H1 (cell line): Measurements from ENCODE around the gene LTB4R. TPM values are rescaled to one million over a fixed set of nuclear protein-coding genes. Genes with fewer than 3 reads are reported as not detected.

Source experiments
- CTCF ChIA-PET: fragments of 300-600 bp; sonication (Branson Sonifier 250); formaldehyde crosslinking; loops from one replicate; lab custom pipeline; 2021; ENCODE audit not compliant: partially characterized antibody; lab: Charles Lee
- POLR2A ChIA-PET: fragments of 300-600 bp; sonication (Branson Sonifier 250); formaldehyde crosslinking; loops from one replicate; lab custom pipeline; 2021; ENCODE audit warnings: inconsistent platforms; ENCODE audit not compliant: partially characterized antibody; lab: Charles Lee
- DNase-seq, 2 experiments: peaks; one replicate each; pipeline versions ENCODE4 v3.0.0 to v3.0.0-alpha.2; 2010 to 2022; ENCODE audit warnings: low spot score in 2 of 2, low read depth in 1 of 2, mixed read lengths in 1 of 2
- FAIRE-seq: peaks from 2 replicates; lab custom pipeline; 2011; peaks lifted over from hg19 to GRCh38; lab: Jason Lieb, UNC
- H2AFZ ChIP-seq: 2 replicates; pipeline ENCODE4 v1.8.1; 2012; ENCODE audit warnings: low read length, inconsistent platforms
- H2AK5ac ChIP-seq: 2 replicates; pipeline ENCODE4 v1.6.1; 2013; ENCODE audit warnings: low read depth, low read length
- H2BK120ac ChIP-seq: replicated peaks from 2 replicates; pipeline ENCODE3; 2013; ENCODE audit warnings: low read depth, low read length, inconsistent platforms
- H2BK12ac ChIP-seq: 2 replicates; pipeline ENCODE4 v1.6.1; 2013; ENCODE audit warnings: low read depth, low read length
- H2BK15ac ChIP-seq: 2 replicates; pipeline ENCODE4 v1.6.1; 2013; ENCODE audit warnings: low read length
- H2BK20ac ChIP-seq: 2 replicates; pipeline ENCODE4 v1.6.1; 2013; ENCODE audit warnings: low read length
- H2BK5ac ChIP-seq: 2 replicates; pipeline ENCODE4 v1.6.1; 2013; ENCODE audit warnings: low read depth, low read length
- H3K14ac ChIP-seq: 2 replicates; pipeline ENCODE4 v1.6.1; 2013; ENCODE audit warnings: inconsistent platforms; ENCODE audit not compliant: insufficient read length
- H3K18ac ChIP-seq: 2 replicates; pipeline ENCODE4 v1.6.1; 2013; ENCODE audit warnings: low read length; ENCODE audit errors: extremely low read depth
- H3K23ac ChIP-seq: 2 replicates; pipeline ENCODE4 v1.6.1; 2013; ENCODE audit warnings: inconsistent platforms; ENCODE audit not compliant: insufficient read length
- H3K23me2 ChIP-seq: 2 replicates; pipeline ENCODE4 v1.6.1; 2013; ENCODE audit warnings: low read depth, low read length
- H3K27ac ChIP-seq: 2 replicates; pipeline ENCODE4 v1.6.1; 2011; ENCODE audit warnings: low read depth, low read length, inconsistent platforms
- H3K27me3 ChIP-seq, 4 experiments: replicated peaks in 1 of 4; 1 replicate in 1 of 4; 2 replicates in 3 of 4; pipeline versions ENCODE4 v1.6.1 to v1.8.1; 2011 to 2013; ENCODE audit warnings: low read length in 3 of 4, mild to moderate bottlenecking in 3 of 4, inconsistent platforms in 2 of 4, mixed read lengths in 2 of 4, moderate library complexity in 1 of 4; ENCODE audit not compliant: control insufficient read depth in 3 of 4, insufficient read depth in 3 of 4; ENCODE audit errors: extremely low read depth in 1 of 4
- H3K36me3 ChIP-seq, 4 experiments: 2 replicates each; pipeline versions ENCODE4 v1.6.1 to v1.8.1; 2011 to 2013; ENCODE audit warnings: mild to moderate bottlenecking in 4 of 4, low read length in 3 of 4, moderate library complexity in 2 of 4, control low read depth in 1 of 4, inconsistent platforms in 1 of 4; ENCODE audit not compliant: insufficient read depth in 4 of 4, control insufficient read depth in 2 of 4
- H3K4ac ChIP-seq: replicated peaks from 2 replicates; pipeline ENCODE3; 2013; ENCODE audit warnings: low read length, low read depth, mixed read lengths, inconsistent platforms; ENCODE audit not compliant: insufficient read length
- H3K4me1 ChIP-seq, 4 experiments: replicated peaks in 1 of 4; 1 replicate in 1 of 4; 2 replicates in 3 of 4; pipeline versions ENCODE4 v1.6.1 to v1.8.1; 2011 to 2013; ENCODE audit warnings: low read length in 3 of 4, inconsistent platforms in 2 of 4, mixed read lengths in 1 of 4; ENCODE audit not compliant: insufficient read depth in 4 of 4, control insufficient read depth in 3 of 4
- H3K4me2 ChIP-seq, 2 experiments: 2 replicates each; pipeline versions ENCODE4 v1.6.1 to v1.8.1; 2011 to 2013; ENCODE audit warnings: low read depth in 2 of 2, low read length in 2 of 2, control low read depth in 1 of 2, inconsistent platforms in 1 of 2, mild to moderate bottlenecking in 1 of 2; ENCODE audit not compliant: insufficient read depth in 1 of 2
- H3K4me3 ChIP-seq, 4 experiments: fragments of 200-600, 300-600 bp in 1 of 4; sonication (generic), shearing (Covaris generic), sonication (Bioruptor Twin) in 1 of 4; 2 replicates each; pipeline versions ENCODE4 v1.5.1 to v1.8.1; 2011 to 2016; ENCODE audit warnings: low read length in 4 of 4, low read depth in 3 of 4, control low read depth in 2 of 4, inconsistent platforms in 2 of 4, mild to moderate bottlenecking in 2 of 4, mixed read lengths in 1 of 4, moderate library complexity in 1 of 4; ENCODE audit not compliant: insufficient read depth in 2 of 4; ENCODE audit errors: extremely low read depth in 1 of 4
- H3K56ac ChIP-seq: replicated peaks from 2 replicates; pipeline ENCODE3; 2013; ENCODE audit warnings: low read depth, mild to moderate bottlenecking, mixed read lengths, low read length, inconsistent platforms; ENCODE audit not compliant: insufficient read length
- H3K79me1 ChIP-seq: 2 replicates; pipeline ENCODE4 v1.6.1; 2013; ENCODE audit warnings: low read depth, low read length, control low read depth
- H3K79me2 ChIP-seq, 2 experiments: 2 replicates each; pipeline versions ENCODE4 v1.6.1 to v1.8.1; 2012 to 2013; ENCODE audit warnings: low read length in 2 of 2, mild to moderate bottlenecking in 2 of 2, inconsistent platforms in 1 of 2; ENCODE audit not compliant: insufficient read depth in 2 of 2, control insufficient read depth in 1 of 2
- H3K9ac ChIP-seq, 4 experiments: replicated peaks in 1 of 4; 1 replicate in 1 of 4; 2 replicates in 3 of 4; pipeline versions ENCODE4 v1.6.1 to v1.8.1; 2011 to 2013; ENCODE audit warnings: low read depth in 3 of 4, low read length in 3 of 4, control low read depth in 2 of 4, mild to moderate bottlenecking in 2 of 4, moderate library complexity in 2 of 4, inconsistent platforms in 1 of 4; ENCODE audit errors: extremely low read depth in 1 of 4
- H3K9me3 ChIP-seq, 2 experiments: 2 replicates each; pipeline versions ENCODE4 v1.6.1 to v1.8.1; 2012 to 2013; ENCODE audit warnings: mild to moderate bottlenecking in 2 of 2, moderate library complexity in 2 of 2, control low read depth in 1 of 2, inconsistent platforms in 1 of 2, low read depth in 1 of 2, low read length in 1 of 2, mixed read lengths in 1 of 2; ENCODE audit not compliant: insufficient read depth in 2 of 2
- H4K20me1 ChIP-seq, 2 experiments: replicated peaks in 1 of 2; 2 replicates each; pipeline versions ENCODE3 to v1.8.1; 2011 to 2013; ENCODE audit warnings: inconsistent platforms in 2 of 2, low read length in 2 of 2, mild to moderate bottlenecking in 1 of 2; ENCODE audit not compliant: insufficient read depth in 2 of 2, control insufficient read depth in 1 of 2
- H4K5ac ChIP-seq: 2 replicates; pipeline ENCODE4 v1.6.1; 2013; ENCODE audit warnings: low read length, low read depth, mixed read lengths, inconsistent platforms; ENCODE audit not compliant: insufficient read length
- H4K8ac ChIP-seq: 2 replicates; pipeline ENCODE4 v1.8.0; 2013; ENCODE audit warnings: mild to moderate bottlenecking, moderate library complexity, low read length, inconsistent platforms; ENCODE audit not compliant: insufficient read depth; ENCODE audit errors: extremely low read depth
- H4K91ac ChIP-seq: replicated peaks from 2 replicates; pipeline ENCODE3; 2013; ENCODE audit warnings: low read length, mixed read lengths, inconsistent platforms; ENCODE audit not compliant: insufficient read length
- CBX5 ChIP-seq: fragments of 300-800, 300-1000 bp; sonication (generic); IDR thresholded peaks from 2 replicates; pipeline ENCODE4 v1.7.1; 2016; ENCODE audit warnings: antibody characterized with exemption, low read length, low read depth
- SIX5 ChIP-seq: IDR thresholded peaks from 2 replicates; pipeline ENCODE4 v1.6.1; 2011; ENCODE audit warnings: mild to moderate bottlenecking, low read depth, low read length
- TBP ChIP-seq: IDR thresholded peaks from 2 replicates; pipeline ENCODE4 v1.6.1; 2011; ENCODE audit warnings: low read depth, low read length, improper control_type of control experiment
- WGBS, 2 experiments: shearing (Covaris generic) in 1 of 2; methylation state at CpG; one replicate each; pipeline versions ENCODE4 v1.1.6 to v1.1.7; 2013 to 2015; ENCODE audit warnings: low lambda C conversion rate in 2 of 2, mixed read lengths in 2 of 2, inconsistent platforms in 1 of 2, low coverage in 1 of 2, missing lambda C conversion rate in 1 of 2; ENCODE audit not compliant: insufficient replicate concordance in 2 of 2, insufficient coverage in 1 of 2, insufficient read length in 1 of 2; ENCODE audit errors: extremely low coverage in 1 of 2, missing lambda C conversion rate in 1 of 2; 5-methylcytosine and 5-hydroxymethylcytosine counted together
- polyA plus RNA-seq, 7 experiments: library from polyadenylated mRNA; depleted of rRNA in 3 of 7; stranded (reverse) in 5 of 7; unstranded in 2 of 7; fragments of >200 nt in 5 of 7; fragments of 200-250 nt in 2 of 7; gene quantifications; 1 replicate in 5 of 7; 2 replicates in 1 of 7; 4 replicates in 1 of 7; pipeline versions ENCODE4 v1.2.1 to v1.2.3, GENCODE V29; 2011 to 2013; ENCODE audit warnings: missing spikeins in 2 of 7, mixed read lengths in 2 of 7
- total RNA-seq: library from RNA; stranded (reverse); fragmentation: NEBNext Ultra II Directional; extraction: Animal tissue kit (Norgen Biotek cat#: 25700); gene quantifications from 2 replicates; pipeline ENCODE4 v1.2.1, GENCODE V29; 2021

LTB4R gene
- total and polyA plus RNA-seq, 2 of the 8 experiments (the other 6 are each of a cell fraction or from before 2014, with no cell fraction given) = 4.1 to 6.7 TPM

DNA sequence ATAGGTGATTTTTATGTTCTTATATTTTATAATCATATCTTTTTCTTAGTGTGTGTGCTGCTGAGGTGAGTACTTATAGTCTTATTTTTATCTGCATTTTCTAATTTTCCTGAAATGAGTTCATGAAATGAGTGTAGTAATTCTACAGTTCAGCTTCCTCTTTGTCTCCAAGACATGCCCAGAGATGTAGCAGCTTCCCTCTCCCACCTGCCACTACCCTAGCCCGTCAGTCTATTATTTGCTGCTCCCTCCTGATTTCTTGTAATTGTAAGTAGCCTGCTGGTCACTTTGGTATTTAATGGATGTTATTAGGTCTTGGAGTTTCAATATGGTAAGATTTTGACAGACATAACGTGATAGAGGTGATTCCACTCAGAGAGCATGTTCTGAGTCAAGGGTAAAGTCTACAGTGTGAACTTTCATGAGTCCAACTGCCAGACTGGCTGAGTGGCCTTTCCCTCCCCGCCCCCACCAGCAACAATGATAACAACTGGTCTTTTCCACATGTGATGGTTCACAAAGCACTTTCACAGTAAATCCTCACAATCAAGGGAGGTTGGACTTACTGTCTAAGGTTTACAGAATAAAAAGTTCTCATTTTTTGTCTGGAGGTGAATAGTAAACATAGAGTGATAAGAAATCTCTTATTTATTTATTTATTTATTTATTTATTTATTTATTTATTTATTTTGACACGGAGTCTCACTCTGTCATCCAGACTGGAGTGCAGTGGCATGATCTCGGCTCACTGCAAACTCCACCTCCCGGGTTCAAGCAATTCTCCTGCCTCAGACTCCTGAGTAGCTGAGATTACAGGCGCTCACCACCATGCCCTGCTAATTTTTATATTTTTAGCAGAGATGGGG lies 32.7 kb downstream of the LTB4R start:
- no peak for DNase-seq
- no peak overlapping the region for H3K4ac ChIP-seq
- ChIA-PET POLR2A (interaction anchor here (0.6 to 1.7 kb wide), 4 partner anchors 26 to 260 kb away, joined by 3 to 5 read pairs (median 3); partner anchors contain the start of genes CBLN3 and KHNYN), CTCF (interaction anchor here (1.0 to 4.4 kb wide), 6 partner anchors 11 to 92 kb away, joined by 5 to 33 read pairs (median 7); partner anchors contain the start of gene KHNYN)
- H3K18ac ChIP-seq = no peak overlapping the region
- H2BK15ac ChIP-seq = peak overlapping the region; percentile 61; the same call in 1 of the 2 replicates
- no peaks in the 10 kb centered on the region for H4K20me1 ChIP-seq
- no peak overlapping the region for H2BK12ac ChIP-seq
- H2AK5ac ChIP-seq = no peak overlapping the region
- no peak for FAIRE-seq
- H2AFZ ChIP-seq = no peak overlapping the region
- no peak overlapping the region for H3K9ac ChIP-seq
- H3K27ac ChIP-seq = no peak overlapping the region
- H2BK20ac ChIP-seq = no peak overlapping the region
- H3K27me3 ChIP-seq = peaks cover 16 to 29% (median 27%) of the 10 kb centered on the region in 4 experiments
- H3K79me1 ChIP-seq = no peaks in the 10 kb centered on the region
- 77% methylated on average over 7 of the region's 7 CpGs; no CpG with 5 or more reads in 1 of the 2 experiments for WGBS, 2 experiments
- TF ChIP-seq CBX5 (no peak), SIX5 (no peak), TBP (no peak)
- no peak overlapping the region for H3K14ac ChIP-seq
- no peak overlapping the region for H3K4me3 ChIP-seq
- no peak overlapping the region for H4K91ac ChIP-seq
- H2BK5ac ChIP-seq = no peak overlapping the region
- H3K23ac ChIP-seq = no peak overlapping the region
- H3K36me3 ChIP-seq = no peaks in the 10 kb centered on the region
- H3K4me1 ChIP-seq = peaks cover 0 to 4% (median 0%) of the 10 kb centered on the region in 4 experiments; a peak in 2 of 7 replicates
- no peaks in the 10 kb centered on the region for H3K9me3 ChIP-seq
- no peaks in the 10 kb centered on the region for H3K79me2 ChIP-seq
- H2BK120ac ChIP-seq = no peak overlapping the region
- no peak overlapping the region for H4K8ac ChIP-seq
- H3K23me2 ChIP-seq = peaks cover 8% of the 10 kb centered on the region; the same call in 1 of the 2 replicates
- no peak overlapping the region for H3K56ac ChIP-seq
- H3K4me2 ChIP-seq = no peak overlapping the region
- no peak overlapping the region for H4K5ac ChIP-seq
